Adipocyte (in vitro differentiated cells): Measurements from ENCODE around the gene SSU72.
"Not testable (repeated sequence)": the region's sequence is repeated elsewhere in the genome, so short reads cannot be mapped to it uniquely, and the experiment has no call there.

Source experiments
- DNase-seq: peaks from one replicate; pipeline ENCODE4 v3.0.0-alpha.2; 2015; ENCODE audit warnings: low read depth
- H3K27me3 ChIP-seq: replicated peaks from 2 replicates; pipeline ENCODE4 v1.7.0; 2013; ENCODE audit warnings: mild to moderate bottlenecking, low read length, moderate library complexity; ENCODE audit not compliant: control insufficient read depth, insufficient read depth
- H3K36me3 ChIP-seq: 2 replicates; pipeline ENCODE4 v1.7.0; 2013; ENCODE audit warnings: low read length, mild to moderate bottlenecking, moderate library complexity; ENCODE audit not compliant: control insufficient read depth, insufficient read depth, severe bottlenecking
- H3K4me1 ChIP-seq: 2 replicates; pipeline ENCODE4 v1.7.0; 2013; ENCODE audit warnings: mild to moderate bottlenecking, low read length, moderate library complexity; ENCODE audit not compliant: control insufficient read depth, insufficient read depth
- H3K4me3 ChIP-seq: 2 replicates; pipeline ENCODE4 v1.7.0; 2013; ENCODE audit warnings: mild to moderate bottlenecking, low read length, moderate library complexity
- H3K9ac ChIP-seq: 2 replicates; pipeline ENCODE4 v1.7.0; 2013; ENCODE audit warnings: mild to moderate bottlenecking, low read length, moderate library complexity
- H3K9me3 ChIP-seq: 2 replicates; pipeline ENCODE4 v1.7.0; 2013; ENCODE audit warnings: mild to moderate bottlenecking, low read length, moderate library complexity; ENCODE audit not compliant: control insufficient read depth

The SSU72 gene

DNA sequence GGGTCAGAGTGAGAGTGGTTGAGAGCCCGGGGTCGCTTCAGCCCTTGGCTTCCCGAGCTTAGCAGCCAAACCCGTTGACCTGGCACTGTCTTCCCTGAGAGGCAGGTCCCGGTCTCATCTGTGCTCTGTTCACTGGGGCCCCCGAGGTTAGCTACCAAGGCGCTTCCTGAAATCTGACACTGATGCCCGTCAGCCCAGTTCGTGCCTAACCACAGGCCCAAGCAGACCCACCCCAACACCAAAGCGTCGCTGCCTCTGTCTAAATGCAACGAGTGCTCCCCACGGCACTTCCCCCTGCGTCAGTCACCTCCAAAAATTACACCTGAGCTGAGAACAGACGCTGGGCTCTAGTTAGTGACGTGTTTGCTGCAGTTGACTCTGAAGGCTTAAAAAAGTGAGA lies 60.3 kb downstream of the SSU72 start:
- H3K4me3 ChIP-seq, H3K9me3 ChIP-seq, DNase-seq, H3K9ac ChIP-seq, H3K27me3 ChIP-seq, H3K4me1 ChIP-seq: not testable (repeated sequence)
- H3K36me3 ChIP-seq: peaks cover 14% of the 10 kb centered on the region

GRCh38 chr1:1513675-1514074 lies 61.0 kb downstream of the SSU72 start:
- not testable (repeated sequence) for H3K9me3 ChIP-seq, H3K4me3 ChIP-seq, H3K27me3 ChIP-seq, H3K9ac ChIP-seq, H3K4me1 ChIP-seq, DNase-seq
- H3K36me3 ChIP-seq: peaks cover 14% of the 10 kb centered on the region

- not testable (repeated sequence) for H3K27me3 ChIP-seq, H3K9me3 ChIP-seq, H3K4me1 ChIP-seq, H3K36me3 ChIP-seq
- DNase-seq: peak; percentile 42
- H3K9ac ChIP-seq: peak overlapping the region; percentile 78
- peak overlapping the region; percentile 80 for H3K4me3 ChIP-seq
These were observed 62.2 kb downstream of the SSU72 start for GRCh38 chr1:1512425-1512824.

- peak within 1 kb of the TSS; percentile 97 for H3K9ac ChIP-seq
- peak; percentile 99 for DNase-seq
These were observed 63.0 kb downstream of the SSU72 start, which contains the start of gene ATAD3A for GRCh38 chr1:1511533-1512285. TSS of gene ATAD3A (plus strand) at chr1:1512162. CDS start at chr1:1512269, 107 bp downstream.

DNA sequence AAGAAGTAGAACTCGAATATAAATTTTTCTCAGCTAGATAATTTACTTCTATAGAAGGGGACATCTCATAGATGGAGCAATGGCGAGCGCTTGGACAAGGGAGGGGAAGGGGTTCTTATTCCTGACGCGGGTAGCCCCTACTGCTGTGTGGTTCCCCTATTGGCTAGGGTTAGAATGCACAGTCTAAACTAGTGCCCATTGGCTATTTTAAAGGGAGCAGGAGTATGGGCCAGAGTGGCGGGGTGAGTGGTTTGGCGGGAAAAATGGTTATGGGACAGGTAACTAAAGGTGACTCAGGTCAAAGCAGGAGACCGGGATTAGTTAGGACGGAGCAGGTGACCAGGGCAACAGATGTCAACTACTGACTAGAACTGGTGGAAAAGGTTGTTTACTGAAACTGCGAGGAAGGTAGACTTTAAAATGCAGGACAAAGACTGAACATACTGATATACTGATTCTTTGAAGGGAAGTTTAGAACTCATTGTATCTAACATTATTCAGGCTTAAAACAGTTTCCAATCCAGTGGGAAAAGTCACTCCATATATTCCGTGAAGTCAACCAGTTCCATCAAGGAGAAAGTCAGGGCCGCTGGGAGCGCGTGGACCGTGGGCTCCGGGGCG lies 63.6 kb downstream of the SSU72 start:
- peak; percentile 29 for DNase-seq
- H3K4me1 ChIP-seq: peaks cover 6% of the 10 kb centered on the region
- no peaks in the 10 kb centered on the region for H3K27me3 ChIP-seq
- H3K36me3 ChIP-seq: peaks cover 4% of the 10 kb centered on the region
- no peaks in the 10 kb centered on the region for H3K9me3 ChIP-seq
- H3K4me3 ChIP-seq: peak overlapping the region; percentile 96
- H3K9ac ChIP-seq: peak overlapping the region; percentile 97

More at GRCh38 chr1:1511533-1512285, 63.0 kb downstream of the SSU72 start, which contains the start of gene ATAD3A:
- Histone ChIP-seq H3K4me1 (peaks cover 5% of the 10 kb centered on the region), H3K4me3 (peak within 1 kb of the TSS; percentile 96), H3K36me3 (peaks cover 4% of the 10 kb centered on the region), H3K27me3 (no peaks in the 10 kb centered on the region), H3K9me3 (no peaks in the 10 kb centered on the region)

DNA sequence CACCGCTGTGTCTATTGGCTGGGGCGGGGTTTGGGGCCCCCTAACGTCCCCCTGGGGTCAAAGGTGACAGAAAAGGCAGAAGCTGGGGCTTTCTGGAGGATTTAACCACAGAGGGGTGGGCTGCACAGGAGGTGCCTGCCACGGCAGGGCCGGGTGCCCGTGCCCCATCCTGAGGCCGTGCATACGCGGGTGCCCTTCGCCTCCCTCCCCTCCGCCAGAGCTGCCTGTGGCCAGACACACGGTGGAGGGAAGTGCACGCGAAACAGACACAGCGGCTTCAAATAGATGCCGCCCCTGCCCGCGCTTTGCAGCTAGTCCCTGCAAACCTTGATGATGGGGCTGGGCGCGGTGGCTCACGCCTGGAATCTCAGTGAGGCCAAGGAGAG lies 65.2 kb downstream of the SSU72 start:
- H3K4me3 ChIP-seq, H3K9me3 ChIP-seq: not testable (repeated sequence)

GRCh38 chr1:1508775-1509464 lies 65.7 kb downstream of the SSU72 start:
- not testable (repeated sequence) for DNase-seq, H3K27me3 ChIP-seq, H3K9ac ChIP-seq, H3K9me3 ChIP-seq, H3K4me1 ChIP-seq, H3K4me3 ChIP-seq, H3K36me3 ChIP-seq

More for the DNA sequence above, 65.2 kb downstream of the SSU72 start:
- not testable (repeated sequence) for H3K9ac ChIP-seq, H3K36me3 ChIP-seq, H3K27me3 ChIP-seq, DNase-seq, H3K4me1 ChIP-seq

DNA sequence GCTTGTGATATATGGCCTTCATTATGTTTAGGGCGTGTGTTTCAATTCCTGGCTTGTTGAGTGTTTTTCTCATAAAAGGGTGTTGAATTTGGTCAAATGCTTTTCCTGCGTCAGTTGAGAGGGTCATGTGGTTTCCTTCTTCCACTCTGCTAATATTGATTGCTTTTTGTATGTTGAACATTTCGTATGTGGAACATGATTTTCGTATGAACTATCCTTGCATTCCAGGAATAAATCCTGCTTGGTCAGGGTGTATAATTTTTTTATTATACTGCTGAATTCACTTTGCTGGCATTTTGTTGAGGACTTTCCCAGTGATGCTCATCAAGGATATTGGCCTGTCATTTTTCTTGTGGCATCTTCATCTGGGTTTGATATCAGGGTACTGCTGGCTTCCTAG lies 67.4 kb downstream of the SSU72 start:
- DNase-seq: no peak
- H3K9me3 ChIP-seq: no peaks in the 10 kb centered on the region
- H3K9ac ChIP-seq: no peak overlapping the region
- H3K4me3 ChIP-seq: no peak overlapping the region
- H3K36me3 ChIP-seq: no peaks in the 10 kb centered on the region
- no peaks in the 10 kb centered on the region for H3K27me3 ChIP-seq
- H3K4me1 ChIP-seq: peaks cover 10% of the 10 kb centered on the region

- H3K27me3 ChIP-seq, H3K9me3 ChIP-seq, H3K4me1 ChIP-seq, H3K36me3 ChIP-seq, DNase-seq, H3K4me3 ChIP-seq: not testable (repeated sequence)
- peak overlapping the region; percentile 63 for H3K9ac ChIP-seq
These were observed 68.9 kb downstream of the SSU72 start for GRCh38 chr1:1505801-1506200.

GRCh38 chr1:1505366-1505798 lies 69.3 kb downstream of the SSU72 start:
- not testable (repeated sequence) for DNase-seq, H3K27me3 ChIP-seq, H3K4me3 ChIP-seq, H3K9me3 ChIP-seq, H3K36me3 ChIP-seq, H3K4me1 ChIP-seq
- H3K9ac ChIP-seq: peak overlapping the region; percentile 63

DNA sequence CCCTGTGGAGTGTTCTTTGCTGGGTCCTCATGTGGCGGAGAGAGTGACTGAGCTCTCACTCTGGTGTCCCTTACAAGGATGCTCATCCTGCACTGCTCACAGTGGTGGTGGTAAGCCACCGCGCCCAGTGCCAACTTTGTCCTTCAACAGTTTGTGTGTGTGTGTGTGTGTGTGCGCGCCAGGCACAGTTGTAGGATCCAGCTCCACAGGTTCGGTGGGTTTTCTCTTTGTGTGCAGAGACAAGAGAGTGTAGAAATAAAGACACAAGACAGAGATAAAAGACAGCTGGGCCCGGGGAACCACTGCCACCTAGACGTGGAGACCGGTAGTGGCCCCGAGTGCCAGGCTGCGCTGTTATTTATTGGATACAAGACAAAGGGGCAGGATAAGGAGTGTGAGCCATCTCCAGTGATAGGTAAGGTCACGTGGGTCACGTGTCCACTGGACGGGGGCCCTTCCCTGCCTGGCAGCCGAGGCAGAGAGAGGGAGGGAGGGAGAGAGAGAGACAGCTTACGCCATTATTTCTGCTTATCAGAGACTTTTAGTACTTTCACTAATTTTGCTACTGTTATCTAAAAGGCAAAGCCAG lies 69.8 kb downstream of the SSU72 start:
- peak; percentile 18 for DNase-seq
- H3K36me3 ChIP-seq, H3K9ac ChIP-seq, H3K4me3 ChIP-seq, H3K9me3 ChIP-seq, H3K27me3 ChIP-seq, H3K4me1 ChIP-seq: not testable (repeated sequence)
